ENCODE measurements around the gene DTWD1. TPM values are rescaled to one million over a fixed set of nuclear protein-coding genes. Genes with fewer than 3 reads are reported as not detected.
"Not testable (repeated sequence)": the region's sequence is repeated elsewhere in the genome, so short reads cannot be mapped to it uniquely, and the experiment has no call there.

DTWD1 gene
- total RNA-seq (10 to 100 TPM; 14.3 to 17.2 TPM), polyA plus RNA-seq (ENCODE audit: insufficient read depth, low read depth, low replicate concordance) (15.3 TPM)
- long read RNA-seq, donor 1, transcript DTWD1-202 (5 exons, 1,584 nt), result major isoform, 14 of 14 reads
- long read RNA-seq, donor 1, partial matches to known transcripts, result 0 of 14 reads
- long read RNA-seq, donor 1, other reads (novel, unspliced or antisense), result 0 of 14 reads
- long read RNA-seq, donor 2, transcript DTWD1-202 (5 exons, 1,584 nt), result major isoform, 9 of 9 reads
- long read RNA-seq, donor 2, partial matches to known transcripts, result 0 of 9 reads
- long read RNA-seq, donor 2, other reads (novel, unspliced or antisense), result 0 of 9 reads

- WGBS, 2 donors, result 0 to 1% methylated on average over 36 to 48 of the region's 59 CpGs
- peak within 1 kb of the TSS; percentile 77 to 79 for H3K4me3 ChIP-seq
- intact Hi-C loops (cut with DNase I; ENCODE audit: low total_unique reads), result loop anchor here (10.0 kb wide), 1 partner anchor 254 kb away; no protein-coding TSS in a partner anchor
Measured at GRCh38 chr15:49620658-49621368, at the start of gene DTWD1, which contains the start of gene FAM227B. Gene DTWD1, plus strand, starts transcription at chr15:49621048. Its CDS starts 4,120 bp downstream, at chr15:49625168. Gene FAM227B, minus strand, starts transcription at chr15:49620818. Its CDS starts 5,647 bp downstream, at chr15:49615171.

GRCh38 chr15:49573421-49573820 lies 47.4 kb upstream of the DTWD1 start:
- 91 to 94% methylated on average over 1 of the region's 1 CpG for WGBS, 2 donors
- Histone ChIP-seq H3K4me1 (no peaks in the 10 kb centered on the region), H3K27me3 (no peaks in the 10 kb centered on the region), H3K27ac (no peak overlapping the region), H3K36me3 (ENCODE audit: low read depth, missing control alignments) (no peaks in the 10 kb centered on the region), H3K4me3 (no peak overlapping the region), H3K9me3 (no peaks in the 10 kb centered on the region)
- no peak for TF ChIP-seq POLR2A (IDR thresholded peaks at IDR 0.05)
- TF ChIP-seq, protein P1, sequence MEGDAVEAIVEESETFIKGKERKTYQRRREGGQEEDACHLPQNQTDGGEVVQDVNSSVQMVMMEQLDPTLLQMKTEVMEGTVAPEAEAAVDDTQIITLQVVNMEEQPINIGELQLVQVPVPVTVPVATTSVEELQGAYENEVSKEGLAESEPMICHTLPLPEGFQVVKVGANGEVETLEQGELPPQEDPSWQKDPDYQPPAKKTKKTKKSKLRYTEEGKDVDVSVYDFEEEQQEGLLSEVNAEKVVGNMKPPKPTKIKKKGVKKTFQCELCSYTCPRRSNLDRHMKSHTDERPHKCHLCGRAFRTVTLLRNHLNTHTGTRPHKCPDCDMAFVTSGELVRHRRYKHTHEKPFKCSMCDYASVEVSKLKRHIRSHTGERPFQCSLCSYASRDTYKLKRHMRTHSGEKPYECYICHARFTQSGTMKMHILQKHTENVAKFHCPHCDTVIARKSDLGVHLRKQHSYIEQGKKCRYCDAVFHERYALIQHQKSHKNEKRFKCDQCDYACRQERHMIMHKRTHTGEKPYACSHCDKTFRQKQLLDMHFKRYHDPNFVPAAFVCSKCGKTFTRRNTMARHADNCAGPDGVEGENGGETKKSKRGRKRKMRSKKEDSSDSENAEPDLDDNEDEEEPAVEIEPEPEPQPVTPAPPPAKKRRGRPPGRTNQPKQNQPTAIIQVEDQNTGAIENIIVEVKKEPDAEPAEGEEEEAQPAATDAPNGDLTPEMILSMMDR (IDR thresholded peaks at IDR 0.05), result no peak
- intact Hi-C loops (cut with DNase I; ENCODE audit: low total_unique reads), result no loop called here
- DNase-seq, result no peak

More at GRCh38 chr15:49620658-49621368, at the start of gene DTWD1, which contains the start of gene FAM227B:
- peak within 1 kb of the TSS; percentile 83 to 94 for H3K27ac ChIP-seq
- peaks cover 12% of the 10 kb centered on the region for H3K4me1 ChIP-seq
- peak; percentile 22 for TF ChIP-seq POLR2A (IDR thresholded peaks at IDR 0.05)
- TF ChIP-seq, protein P1 (IDR thresholded peaks at IDR 0.05), result peak in 2 of 3 experiments; percentile 13 to 23
- H3K9me3 ChIP-seq, result no peaks in the 10 kb centered on the region
- no peaks in the 10 kb centered on the region for H3K27me3 ChIP-seq
- no peaks in the 10 kb centered on the region for H3K36me3 ChIP-seq (ENCODE audit: low read depth, missing control alignments)
- DNase-seq, result peak; percentile 97

GRCh38 chr15:49589030-49589429 lies 31.8 kb upstream of the DTWD1 start:
- Histone ChIP-seq H3K27ac (no peak overlapping the region), H3K36me3 (ENCODE audit: low read depth, missing control alignments) (no peaks in the 10 kb centered on the region), H3K27me3 (no peaks in the 10 kb centered on the region), H3K4me3 (no peak overlapping the region), H3K4me1 (no peaks in the 10 kb centered on the region), H3K9me3 (no peaks in the 10 kb centered on the region)
- intact Hi-C loops (cut with DNase I; ENCODE audit: low total_unique reads), result no loop called here
- no peak for DNase-seq
- TF ChIP-seq POLR2A (IDR thresholded peaks at IDR 0.05), result no peak
- TF ChIP-seq, protein P1 (IDR thresholded peaks at IDR 0.05), result no peak

DNA sequence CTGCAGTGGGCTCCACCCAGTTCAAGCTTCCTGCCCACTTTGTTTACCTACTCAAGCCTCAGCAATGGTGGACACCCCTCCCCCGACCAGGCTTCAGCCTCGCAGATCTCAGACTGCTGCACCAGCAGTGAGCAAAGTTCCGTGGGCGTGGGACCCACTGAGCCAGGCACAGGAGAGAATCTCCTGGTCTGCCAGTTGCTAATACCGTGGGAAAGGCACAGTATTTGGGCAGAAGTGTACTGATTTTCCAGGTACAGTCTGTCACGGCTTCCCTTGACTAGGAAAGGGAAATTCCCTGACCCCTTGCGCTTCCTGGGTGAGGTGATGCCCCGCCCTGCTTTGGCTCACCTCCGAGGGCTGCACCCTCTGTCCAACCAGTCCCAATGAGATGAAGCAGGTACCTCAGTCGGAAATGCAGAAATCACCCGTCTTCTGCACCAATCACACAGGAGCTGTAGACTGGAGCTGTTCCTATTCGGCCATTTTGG lies 28.0 kb upstream of the DTWD1 start:
- H3K9me3 ChIP-seq; H3K27ac ChIP-seq; DNase-seq; H3K4me1 ChIP-seq; intact Hi-C loops (cut with DNase I; ENCODE audit: low total_unique reads); H3K4me3 ChIP-seq; H3K27me3 ChIP-seq; H3K36me3 ChIP-seq (ENCODE audit: low read depth, missing control alignments): not testable (repeated sequence)
- WGBS, 2 donors, result 95% methylated on average over 7 to 12 of the region's 12 CpGs
